ENCODE results near the gene CEMIP2.

The CEMIP2 gene

DNA sequence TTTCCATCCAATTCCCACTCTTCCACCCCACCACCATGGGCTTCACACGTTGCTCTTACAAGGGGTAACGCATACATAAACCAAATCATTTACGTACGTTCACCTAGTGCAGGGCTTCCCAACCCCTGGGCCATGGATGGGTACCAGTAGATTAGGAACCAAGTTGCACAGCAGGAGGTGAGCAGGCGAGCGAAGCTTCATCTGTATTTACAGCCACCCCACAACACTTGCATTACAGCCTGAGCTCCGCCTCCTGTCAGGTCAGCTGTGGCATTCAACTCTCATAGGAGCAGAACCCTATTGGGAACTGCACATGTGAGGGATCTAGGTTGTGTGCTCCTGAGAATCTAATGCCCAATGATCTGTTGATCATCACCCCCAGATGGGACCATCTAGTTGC lies 82.3 kb downstream of the CEMIP2 start:
- no peak for ATAC-seq (ENCODE audit: low read depth)
- Histone ChIP-seq H3K9me3 (ENCODE audit: severe bottlenecking) (no peaks in the 10 kb centered on the region), H3K27me3 (ENCODE audit: insufficient read depth, poor library complexity, severe bottlenecking) (no peaks in the 10 kb centered on the region), H3K36me3 (ENCODE audit: low read depth) (peaks cover 26% of the 10 kb centered on the region), H3K4me3 (ENCODE audit: severe bottlenecking) (no peak overlapping the region), H3K27ac (ENCODE audit: poor library complexity, severe bottlenecking) (peak overlapping the region; percentile 92), H3K4me1 (ENCODE audit: insufficient read depth, poor library complexity, severe bottlenecking) (peaks cover 39% of the 10 kb centered on the region)
- no peak for DNase-seq (ENCODE audit: low spot score)
- TF ChIP-seq, protein P1, sequence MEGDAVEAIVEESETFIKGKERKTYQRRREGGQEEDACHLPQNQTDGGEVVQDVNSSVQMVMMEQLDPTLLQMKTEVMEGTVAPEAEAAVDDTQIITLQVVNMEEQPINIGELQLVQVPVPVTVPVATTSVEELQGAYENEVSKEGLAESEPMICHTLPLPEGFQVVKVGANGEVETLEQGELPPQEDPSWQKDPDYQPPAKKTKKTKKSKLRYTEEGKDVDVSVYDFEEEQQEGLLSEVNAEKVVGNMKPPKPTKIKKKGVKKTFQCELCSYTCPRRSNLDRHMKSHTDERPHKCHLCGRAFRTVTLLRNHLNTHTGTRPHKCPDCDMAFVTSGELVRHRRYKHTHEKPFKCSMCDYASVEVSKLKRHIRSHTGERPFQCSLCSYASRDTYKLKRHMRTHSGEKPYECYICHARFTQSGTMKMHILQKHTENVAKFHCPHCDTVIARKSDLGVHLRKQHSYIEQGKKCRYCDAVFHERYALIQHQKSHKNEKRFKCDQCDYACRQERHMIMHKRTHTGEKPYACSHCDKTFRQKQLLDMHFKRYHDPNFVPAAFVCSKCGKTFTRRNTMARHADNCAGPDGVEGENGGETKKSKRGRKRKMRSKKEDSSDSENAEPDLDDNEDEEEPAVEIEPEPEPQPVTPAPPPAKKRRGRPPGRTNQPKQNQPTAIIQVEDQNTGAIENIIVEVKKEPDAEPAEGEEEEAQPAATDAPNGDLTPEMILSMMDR (IDR thresholded peaks at IDR 0.05; ENCODE audit: poor library complexity, severe bottlenecking) = no peak

DNA sequence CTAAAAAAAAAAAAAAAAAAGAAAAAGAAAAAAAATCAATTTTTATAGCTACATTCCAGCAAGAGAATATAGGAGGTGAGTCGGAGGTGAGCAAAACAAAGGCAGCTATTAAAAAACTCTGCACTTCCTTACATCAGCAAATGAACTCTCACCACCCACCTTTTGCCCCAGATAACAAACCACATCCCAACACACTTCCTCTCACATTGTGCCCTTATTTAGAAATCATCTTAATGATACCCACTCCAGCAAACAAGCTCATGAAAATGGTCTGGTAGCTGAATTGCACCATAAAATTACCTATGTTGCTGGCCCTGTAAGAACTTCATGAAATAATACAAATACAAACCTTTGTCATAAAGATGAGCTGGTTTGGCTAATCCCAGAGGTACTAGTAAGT lies 82.9 kb downstream of the CEMIP2 start:
- Histone ChIP-seq H3K27me3 (ENCODE audit: insufficient read depth, poor library complexity, severe bottlenecking) (no peaks in the 10 kb centered on the region), H3K36me3 (ENCODE audit: low read depth) (peaks cover 22% of the 10 kb centered on the region), H3K27ac (ENCODE audit: poor library complexity, severe bottlenecking) (peak overlapping the region; percentile 92), H3K4me1 (ENCODE audit: insufficient read depth, poor library complexity, severe bottlenecking) (peaks cover 39% of the 10 kb centered on the region), H3K4me3 (ENCODE audit: severe bottlenecking) (no peak overlapping the region), H3K9me3 (ENCODE audit: severe bottlenecking) (no peaks in the 10 kb centered on the region)
- ATAC-seq (ENCODE audit: low read depth) (no peak), DNase-seq (ENCODE audit: low spot score) (no peak)
- TF ChIP-seq, protein P1 (IDR thresholded peaks at IDR 0.05; ENCODE audit: poor library complexity, severe bottlenecking) = no peak

DNA sequence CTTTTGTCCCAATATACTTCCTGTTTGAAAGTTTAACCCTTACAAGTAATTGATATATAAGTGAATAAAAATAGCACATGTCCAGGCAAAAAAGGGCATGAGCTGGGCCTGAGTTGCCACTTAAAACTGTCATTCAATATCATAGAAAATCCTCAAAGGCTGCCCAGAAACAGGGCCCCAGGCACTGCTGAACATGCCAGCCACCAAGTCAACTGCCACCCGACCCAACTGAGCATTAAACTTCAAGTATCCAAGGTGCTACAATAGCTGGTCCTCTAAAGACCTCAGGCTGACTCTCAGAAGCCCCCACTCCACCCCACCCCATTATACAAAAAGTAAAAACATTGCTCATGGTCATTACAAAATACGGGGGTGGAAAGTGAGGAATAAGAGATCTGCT lies 83.7 kb downstream of the CEMIP2 start:
- H3K27ac ChIP-seq (ENCODE audit: poor library complexity, severe bottlenecking) = peak overlapping the region; percentile 92
- peaks cover 17% of the 10 kb centered on the region for H3K36me3 ChIP-seq (ENCODE audit: low read depth)
- no peak for ATAC-seq (ENCODE audit: low read depth)
- TF ChIP-seq, protein P1 (IDR thresholded peaks at IDR 0.05; ENCODE audit: poor library complexity, severe bottlenecking) = no peak
- no peak overlapping the region for H3K4me3 ChIP-seq (ENCODE audit: severe bottlenecking)
- DNase-seq (ENCODE audit: low spot score) = no peak
- peaks cover 45% of the 10 kb centered on the region for H3K4me1 ChIP-seq (ENCODE audit: insufficient read depth, poor library complexity, severe bottlenecking)
- no peaks in the 10 kb centered on the region for H3K9me3 ChIP-seq (ENCODE audit: severe bottlenecking)
- H3K27me3 ChIP-seq (ENCODE audit: insufficient read depth, poor library complexity, severe bottlenecking) = no peaks in the 10 kb centered on the region

DNA sequence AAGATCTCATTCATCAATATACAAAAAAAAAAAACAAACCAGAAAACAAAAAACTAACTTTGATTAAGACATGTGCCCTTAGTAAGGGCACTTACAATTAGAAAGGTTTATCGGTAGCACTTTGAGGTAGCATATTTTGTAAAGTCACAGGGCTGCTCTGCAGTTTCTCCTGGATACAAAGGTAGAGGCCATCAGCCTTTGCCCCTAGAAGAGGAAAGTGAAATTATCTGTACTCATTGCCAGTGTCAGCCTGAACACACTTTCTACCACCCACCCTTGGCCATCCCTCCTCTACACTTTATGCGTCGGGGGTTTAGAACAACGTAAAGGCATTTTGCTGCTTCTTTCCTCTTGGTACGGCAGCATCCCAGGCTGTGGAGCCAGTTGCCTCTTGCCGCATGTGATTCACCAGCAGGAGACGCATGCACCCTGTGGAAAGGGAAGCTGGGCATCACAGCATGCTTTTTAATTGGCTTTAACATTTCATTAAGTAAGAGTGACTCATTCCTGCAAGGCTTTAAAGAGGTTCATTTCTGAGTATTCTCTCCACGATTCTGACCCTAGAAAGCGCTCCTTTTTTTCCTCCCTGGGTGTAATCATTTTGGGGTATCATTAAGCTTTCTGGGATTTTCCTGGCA lies 84.6 kb downstream of the CEMIP2 start:
- Histone ChIP-seq H3K9me3 (ENCODE audit: severe bottlenecking) (no peaks in the 10 kb centered on the region), H3K36me3 (ENCODE audit: low read depth) (peaks cover 11% of the 10 kb centered on the region; the same call in 1 of the 2 replicates), H3K27ac (ENCODE audit: poor library complexity, severe bottlenecking) (peak overlapping the region; percentile 92), H3K27me3 (ENCODE audit: insufficient read depth, poor library complexity, severe bottlenecking) (no peaks in the 10 kb centered on the region), H3K4me1 (ENCODE audit: insufficient read depth, poor library complexity, severe bottlenecking) (peaks cover 52% of the 10 kb centered on the region), H3K4me3 (ENCODE audit: severe bottlenecking) (no peak overlapping the region)
- TF ChIP-seq, protein P1 (IDR thresholded peaks at IDR 0.05; ENCODE audit: poor library complexity, severe bottlenecking) = peak; percentile 83
- peak; percentile 69 for ATAC-seq (ENCODE audit: low read depth)
- DNase-seq (ENCODE audit: low spot score) = peak; percentile 70

DNA sequence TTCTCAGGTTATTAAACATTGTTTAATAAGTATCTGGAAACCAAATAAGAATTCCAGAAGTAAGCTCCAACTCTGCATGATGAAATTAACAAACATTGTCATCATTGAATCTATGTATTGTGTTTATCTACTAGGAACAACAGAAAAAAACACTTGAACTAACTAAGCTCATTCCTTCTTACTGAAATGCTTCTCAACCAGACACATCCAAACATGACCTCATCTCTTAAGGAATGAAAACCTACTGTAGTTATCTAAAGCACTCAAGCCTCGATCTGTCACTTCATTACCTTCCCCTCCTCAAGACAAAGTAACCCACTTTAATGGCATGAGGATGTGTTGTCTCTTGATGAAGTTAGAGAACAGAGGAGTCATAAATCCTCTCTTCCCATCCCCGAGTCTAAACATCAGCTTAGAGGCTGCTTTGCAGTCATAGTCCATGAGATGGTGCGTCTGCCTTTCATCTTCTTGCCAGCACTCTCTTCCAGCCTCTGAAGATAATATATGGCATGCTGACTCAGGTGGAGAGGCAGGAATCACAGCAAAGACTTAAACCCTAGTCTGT lies 86.5 kb downstream of the CEMIP2 start:
- peak; percentile 50 for ATAC-seq (ENCODE audit: low read depth)
- DNase-seq (ENCODE audit: low spot score) = no peak
- Histone ChIP-seq H3K27ac (ENCODE audit: poor library complexity, severe bottlenecking) (peak overlapping the region; percentile 92), H3K27me3 (ENCODE audit: insufficient read depth, poor library complexity, severe bottlenecking) (no peaks in the 10 kb centered on the region), H3K36me3 (ENCODE audit: low read depth) (0 out of 2 replicates have a peak, but pooled peaks cover 3% of the 10 kb centered on the region), H3K4me1 (ENCODE audit: insufficient read depth, poor library complexity, severe bottlenecking) (peaks cover 65% of the 10 kb centered on the region), H3K9me3 (ENCODE audit: severe bottlenecking) (no peaks in the 10 kb centered on the region), H3K4me3 (ENCODE audit: severe bottlenecking) (no peak overlapping the region)
- TF ChIP-seq, protein P1 (IDR thresholded peaks at IDR 0.05; ENCODE audit: poor library complexity, severe bottlenecking) = no peak
